Body of pancreas (tissue), 4 donors: ENCODE results near the gene LIPN. TPM values are rescaled to one million over a fixed set of nuclear protein-coding genes. Genes with fewer than 3 reads are reported as not detected.

Experiments used
- ATAC-seq: fragments of 150-250 bp; one replicate; pipeline ENCODE4 v1.9.1; 2016
- DNase-seq, 4 donors: peaks; one replicate each; pipeline ENCODE4 v3.0.0-alpha.2; 2019
- H3K27ac ChIP-seq, 4 donors: fragments of 200-600 bp; sonication (generic); 1 replicate in 3 of 4; 2 replicates in 1 of 4; pipeline versions ENCODE4 v1.5.1 to v1.6.1; 2016 to 2019; ENCODE audit warnings: mild to moderate bottlenecking in 1 of 4, mixed read lengths in 1 of 4, moderate library complexity in 1 of 4
- H3K27me3 ChIP-seq, 2 donors: fragments of 200-600 bp; sonication (generic); one replicate each; pipeline ENCODE4 v1.6.0; 2016; ENCODE audit warnings: mild to moderate bottlenecking in 1 of 2
- H3K36me3 ChIP-seq, 2 donors: fragments of 200-600 bp; sonication (generic); replicated peaks in 1 of 2; 2 replicates each; pipeline ENCODE4 v1.5.1; 2016; ENCODE audit warnings: low read depth in 2 of 2; ENCODE audit not compliant: insufficient read depth in 1 of 2
- H3K4me1 ChIP-seq: fragments of 200-600 bp; sonication (generic); one replicate; pipeline ENCODE4 v1.6.0; 2016
- H3K4me3 ChIP-seq, 2 donors: fragments of 200-600 bp; sonication (generic); 1 replicate in 1 of 2; 2 replicates in 1 of 2; pipeline ENCODE4 v1.5.1; 2016 to 2019
- H3K9me3 ChIP-seq, 3 donors: fragments of 200-600 bp; sonication (generic); 1 replicate in 2 of 3; 2 replicates in 1 of 3; pipeline ENCODE4 v1.5.1; 2016
- POLR2A ChIP-seq, 3 donors: fragments of 450-650 bp; IDR thresholded peaks; one replicate each; pipeline ENCODE4 v1.6.1; 2016; ENCODE audit warnings: antibody characterized with exemption in 3 of 3, mild to moderate bottlenecking in 2 of 3
- WGBS, 2 donors: methylation state at CpG; one replicate each; pipeline ENCODE4 v1.1.5; 2017; 5-methylcytosine and 5-hydroxymethylcytosine counted together
- intact Hi-C: fragments of 100-400 bp; cut with DNase I; formaldehyde crosslinking; loops from one replicate; pipeline ENCODE4 v1.15.1; 2023
- total RNA-seq, 2 donors: library from RNA; depleted of rRNA; stranded (reverse); fragments of >200 nt; gene quantifications; one replicate each; pipeline ENCODE4 v1.1.0, GENCODE V29; 2016
- TF ChIP-seq, protein P1 (sequence below), 7 experiments: fragments of 450-650 bp in 4 of 7; fragments of 200-600 bp in 3 of 7; sonication (generic) in 3 of 7; IDR thresholded peaks; one replicate each; pipeline ENCODE4 v1.5.1; 2016 to 2019; ENCODE audit warnings: antibody characterized with exemption in 7 of 7

The LIPN gene
- total RNA-seq, 2 donors from 2014 or later = not detected

DNA sequence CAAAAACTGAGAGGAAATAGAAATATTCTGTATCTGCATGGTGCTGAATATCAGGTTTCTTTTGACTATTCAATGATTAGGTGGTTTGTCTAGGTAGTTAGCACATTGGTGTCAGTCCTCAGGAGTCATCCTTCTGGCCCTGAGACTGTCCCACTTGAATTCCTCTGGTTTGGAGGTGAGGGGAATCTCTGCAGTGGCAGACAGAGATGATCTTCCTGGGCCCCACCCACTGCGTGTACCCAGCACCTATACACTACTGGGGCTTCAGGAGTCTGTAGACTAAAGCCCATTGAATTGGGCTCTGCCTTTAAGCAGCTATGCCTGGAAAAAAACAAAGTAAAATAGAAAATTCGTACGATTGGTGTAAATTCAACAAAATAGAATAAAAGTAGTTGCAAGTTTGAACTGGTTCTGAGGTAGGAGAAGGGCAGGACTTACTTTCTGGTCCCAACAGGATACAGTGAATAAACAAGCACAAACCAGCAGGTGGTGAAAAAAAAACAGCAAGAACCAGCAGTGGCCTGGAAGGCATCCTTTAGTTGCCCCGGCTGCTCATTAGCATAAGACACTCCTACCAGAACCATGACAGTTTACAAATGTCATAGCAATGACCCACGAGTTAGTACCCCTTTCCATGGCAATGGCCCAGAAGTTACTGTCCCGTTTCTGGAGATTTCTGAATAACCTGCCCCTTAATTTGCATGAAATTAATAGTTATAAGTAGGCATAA, 44.4 kb downstream of the LIPN start:
- H3K4me1 ChIP-seq = no peaks in the 10 kb centered on the region
- no peak for TF ChIP-seq POLR2A (IDR thresholded peaks at IDR 0.05)
- TF ChIP-seq, protein P1, sequence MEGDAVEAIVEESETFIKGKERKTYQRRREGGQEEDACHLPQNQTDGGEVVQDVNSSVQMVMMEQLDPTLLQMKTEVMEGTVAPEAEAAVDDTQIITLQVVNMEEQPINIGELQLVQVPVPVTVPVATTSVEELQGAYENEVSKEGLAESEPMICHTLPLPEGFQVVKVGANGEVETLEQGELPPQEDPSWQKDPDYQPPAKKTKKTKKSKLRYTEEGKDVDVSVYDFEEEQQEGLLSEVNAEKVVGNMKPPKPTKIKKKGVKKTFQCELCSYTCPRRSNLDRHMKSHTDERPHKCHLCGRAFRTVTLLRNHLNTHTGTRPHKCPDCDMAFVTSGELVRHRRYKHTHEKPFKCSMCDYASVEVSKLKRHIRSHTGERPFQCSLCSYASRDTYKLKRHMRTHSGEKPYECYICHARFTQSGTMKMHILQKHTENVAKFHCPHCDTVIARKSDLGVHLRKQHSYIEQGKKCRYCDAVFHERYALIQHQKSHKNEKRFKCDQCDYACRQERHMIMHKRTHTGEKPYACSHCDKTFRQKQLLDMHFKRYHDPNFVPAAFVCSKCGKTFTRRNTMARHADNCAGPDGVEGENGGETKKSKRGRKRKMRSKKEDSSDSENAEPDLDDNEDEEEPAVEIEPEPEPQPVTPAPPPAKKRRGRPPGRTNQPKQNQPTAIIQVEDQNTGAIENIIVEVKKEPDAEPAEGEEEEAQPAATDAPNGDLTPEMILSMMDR (IDR thresholded peaks at IDR 0.05) = no peak
- H3K36me3 ChIP-seq = no peaks in the 10 kb centered on the region
- intact Hi-C loops = no loop called here
- H3K9me3 ChIP-seq = no peaks in the 10 kb centered on the region
- H3K27me3 ChIP-seq = no peaks in the 10 kb centered on the region
- DNase-seq (no peak), ATAC-seq (no peak)
- no peak overlapping the region for H3K27ac ChIP-seq
- no peak overlapping the region for H3K4me3 ChIP-seq
- WGBS, 2 donors = 46 to 54% methylated on average over 6 of the region's 6 CpGs

DNA sequence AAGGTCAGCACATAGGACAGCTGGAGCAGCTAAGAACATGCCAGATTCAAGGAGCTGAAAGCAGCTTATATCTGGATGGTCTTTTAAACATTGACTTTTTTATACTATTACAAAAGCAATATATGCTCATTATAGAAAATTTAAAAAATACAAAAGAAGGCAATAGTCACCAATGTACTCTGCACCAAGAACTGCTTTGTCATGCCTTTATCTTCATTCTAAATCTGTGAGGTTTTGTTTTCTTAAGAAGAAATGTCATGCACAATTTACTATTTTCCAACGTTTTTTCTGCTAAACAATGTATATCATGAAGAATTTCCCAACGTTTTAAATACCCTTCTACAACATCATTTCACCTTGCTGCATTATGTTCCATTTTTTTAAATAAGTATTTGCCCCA, 45.5 kb downstream of the LIPN start:
- Histone ChIP-seq H3K27ac (no peak overlapping the region), H3K9me3 (no peaks in the 10 kb centered on the region), H3K27me3 (no peaks in the 10 kb centered on the region), H3K4me3 (no peak overlapping the region), H3K36me3 (no peaks in the 10 kb centered on the region), H3K4me1 (no peaks in the 10 kb centered on the region)
- intact Hi-C loops = no loop called here
- no peak for ATAC-seq
- 17 to 40% methylated on average over 2 of the region's 2 CpGs for WGBS, 2 donors
- no peak for DNase-seq
- TF ChIP-seq POLR2A (IDR thresholded peaks at IDR 0.05) = no peak
- TF ChIP-seq, protein P1 (IDR thresholded peaks at IDR 0.05) = no peak

DNA sequence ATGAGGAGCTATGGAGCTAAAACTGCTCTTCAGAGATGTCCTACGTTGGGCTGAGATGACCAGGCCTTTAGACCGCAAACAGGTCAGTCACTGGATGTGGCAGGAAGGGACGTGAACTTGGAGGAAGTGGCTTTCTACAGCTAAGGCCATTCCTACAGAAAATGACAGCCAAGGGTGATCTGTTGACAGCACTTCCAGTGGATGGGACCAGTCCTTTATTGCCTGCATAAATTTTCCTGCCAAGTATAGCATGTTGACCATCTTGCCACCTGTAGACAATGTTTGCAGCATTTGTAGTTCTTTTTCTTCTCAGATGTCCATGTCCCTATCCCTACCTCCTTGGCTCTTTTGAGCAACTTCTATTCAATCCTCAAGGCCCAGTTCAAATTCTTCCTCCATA, 46.1 kb downstream of the LIPN start:
- DNase-seq (no peak), ATAC-seq (no peak)
- Histone ChIP-seq H3K27me3 (no peaks in the 10 kb centered on the region), H3K27ac (no peak overlapping the region), H3K36me3 (no peaks in the 10 kb centered on the region), H3K4me1 (no peaks in the 10 kb centered on the region), H3K4me3 (no peak overlapping the region), H3K9me3 (no peaks in the 10 kb centered on the region)
- intact Hi-C loops = no loop called here
- WGBS, 2 donors = 75 to 78% methylated on average over 3 of the region's 3 CpGs
- TF ChIP-seq, protein P1 (IDR thresholded peaks at IDR 0.05) = no peak
- TF ChIP-seq POLR2A (IDR thresholded peaks at IDR 0.05) = no peak

DNA sequence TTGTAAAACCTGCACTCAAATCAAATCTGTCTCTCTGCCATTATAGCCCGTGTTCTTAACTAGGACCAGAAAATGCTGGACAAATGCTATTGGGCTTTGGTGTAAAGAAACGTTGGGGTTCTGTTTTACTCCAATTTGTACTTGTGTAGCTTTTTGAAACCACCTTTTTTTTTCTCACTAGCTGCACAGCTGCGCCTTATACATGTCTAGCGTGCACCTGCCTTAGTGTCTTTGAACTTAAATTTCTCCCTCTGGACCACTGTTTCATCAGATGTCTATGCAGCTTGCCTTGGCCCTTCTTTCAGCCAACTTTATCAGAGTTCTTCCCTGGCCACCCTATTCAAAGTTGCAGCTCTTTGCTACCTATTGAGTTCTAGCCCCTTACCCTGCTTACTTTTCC, 49.8 kb downstream of the LIPN start:
- TF ChIP-seq POLR2A (IDR thresholded peaks at IDR 0.05) = no peak
- TF ChIP-seq, protein P1 (IDR thresholded peaks at IDR 0.05) = no peak
- DNase-seq (no peak), ATAC-seq (no peak)
- Histone ChIP-seq H3K4me1 (no peaks in the 10 kb centered on the region), H3K27me3 (no peaks in the 10 kb centered on the region), H3K9me3 (no peaks in the 10 kb centered on the region), H3K4me3 (no peak overlapping the region), H3K36me3 (no peaks in the 10 kb centered on the region), H3K27ac (no peak overlapping the region)
- intact Hi-C loops = no loop called here
- WGBS, 2 donors = 54 to 64% methylated on average over 4 of the region's 4 CpGs
